Activated naive CD4-positive, alpha-beta T cell treated with anti-CD3 and anti-CD28 coated beads, Interleukin-2, amount 50 U/mL, for 72 hours (primary cell): Measurements from ENCODE around the gene PRR33. TPM values are rescaled to one million over a fixed set of nuclear protein-coding genes. Genes with fewer than 3 reads are reported as not detected.
"Not testable (repeated sequence)": the region's sequence is repeated elsewhere in the genome, so short reads cannot be mapped to it uniquely, and the experiment has no call there.

Source experiments
- ATAC-seq, 2 donors: fragments of 150-1000 bp; cut with Tn5 transposase; 2 replicates each; pipeline ENCODE4 v1.10.0; 2021; ENCODE audit warnings: mild to moderate bottlenecking in 2 of 2, moderate library complexity in 2 of 2
- DNase-seq, 2 donors: peaks; one replicate each; pipeline ENCODE4 v3.0.0; 2021 to 2022; ENCODE audit warnings: low spot score in 2 of 2
- H3K27ac Mint-ChIP-seq, 2 donors: one replicate each; pipeline ENCODE4 v1.8.0; 2022; ENCODE audit warnings: mild to moderate bottlenecking in 2 of 2, mixed read lengths in 2 of 2
- H3K36me3 Mint-ChIP-seq, 2 donors: one replicate each; pipeline ENCODE4 v1.8.0; 2022; ENCODE audit warnings: mixed read lengths in 2 of 2
- H3K9me3 Mint-ChIP-seq, 2 donors: one replicate each; pipeline ENCODE4 v1.8.0; 2022; ENCODE audit warnings: mixed read lengths in 2 of 2
- total RNA-seq, 2 donors: library from RNA; stranded (reverse); gene quantifications; one replicate each; pipeline ENCODE4 v1.2.3, GENCODE V29; 2022

The PRR33 gene
- under 1 TPM; 0.12 to 0.20 TPM for total RNA-seq

DNA sequence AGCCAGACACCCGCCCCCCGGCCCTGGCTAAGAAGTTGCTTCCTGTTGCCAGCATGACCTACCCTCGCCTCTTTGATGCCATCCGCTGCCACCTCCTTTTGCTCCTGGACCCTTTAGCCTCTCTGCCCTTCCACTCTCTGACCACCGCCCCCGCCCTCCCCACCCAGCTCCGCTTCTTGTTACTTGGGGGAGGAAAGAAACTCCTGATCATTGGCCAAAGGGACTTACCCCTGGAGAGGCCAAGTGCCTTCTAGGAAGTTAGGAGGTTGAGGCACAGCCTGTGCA, at the start of gene PRR33:
PRR33 (minus strand) TSS at position 65 of the 285 bp plus-strand sequence. CDS start 1,311 bp downstream, outside the sequence.
- H3K9me3 Mint-ChIP-seq = peaks cover 7 to 8% of the 10 kb centered on the region in 2 donors
- peaks cover 0 to 9% of the 10 kb centered on the region in 2 donors for H3K36me3 Mint-ChIP-seq
- H3K27ac Mint-ChIP-seq = peak within 1 kb of the TSS; percentile 11 to 81
- no peak for ATAC-seq
- no peak for DNase-seq

DNA sequence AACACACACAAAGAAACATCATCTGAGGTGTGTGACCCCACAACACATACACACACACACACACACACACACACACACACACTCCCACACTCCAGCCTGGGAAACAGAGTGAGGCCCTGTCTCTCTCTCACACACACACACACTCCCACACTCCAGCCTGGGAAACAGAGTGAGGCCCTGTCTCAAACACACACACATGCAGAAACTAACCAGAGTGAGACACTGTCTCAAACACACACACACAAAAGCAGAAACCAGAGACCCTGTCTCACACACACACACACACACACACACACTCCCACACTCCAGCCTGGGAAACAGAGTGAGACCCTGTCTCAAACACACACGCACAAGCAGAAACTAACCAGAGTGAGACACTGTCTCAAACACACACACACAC, 48.1 kb upstream of the PRR33 start:
- H3K27ac Mint-ChIP-seq = peak overlapping the region; percentile 26 to 53
- H3K9me3 Mint-ChIP-seq, ATAC-seq: not testable (repeated sequence)

DNA sequence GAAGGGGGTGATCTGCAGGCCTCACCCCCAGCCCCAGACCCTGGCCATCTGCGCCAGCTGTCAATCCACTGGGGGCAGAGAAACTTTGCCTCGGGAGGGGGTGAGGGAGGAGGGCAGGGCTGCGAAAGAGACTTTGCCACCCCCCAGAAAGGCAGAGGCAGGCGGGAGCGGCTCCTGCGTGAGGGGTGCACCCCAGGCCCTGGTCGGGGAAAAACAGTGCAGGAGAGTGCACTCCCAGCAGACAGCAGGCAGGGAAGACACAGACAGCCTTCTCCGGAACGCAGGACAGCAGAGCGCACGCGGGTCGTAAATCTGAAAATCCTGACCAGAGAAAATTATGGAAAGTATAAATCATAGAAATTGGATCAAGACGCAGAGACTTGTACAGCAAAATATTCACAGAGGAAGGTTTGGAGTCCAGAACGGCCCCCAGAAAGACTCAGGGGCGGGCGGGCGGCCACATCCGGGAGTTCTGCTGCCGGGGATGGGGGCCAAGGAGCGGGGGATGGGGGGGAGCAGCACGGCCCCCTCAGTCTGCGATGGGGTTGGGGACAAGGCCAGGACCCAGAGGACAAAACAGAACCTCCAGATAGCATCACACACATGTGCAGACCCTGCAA, 47.4 kb upstream of the PRR33 start:
- H3K9me3 Mint-ChIP-seq = no peaks in the 10 kb centered on the region
- peak overlapping the region in 1 of 2 donors; percentile 26 for H3K27ac Mint-ChIP-seq
- ATAC-seq = peak in 1 of 2 donors; percentile 29
- H3K36me3 Mint-ChIP-seq = no peaks in the 10 kb centered on the region
- no peak for DNase-seq

More for the DNA sequence above, 48.1 kb upstream of the PRR33 start:
- peak in 1 of 2 donors; percentile 11 for DNase-seq
- H3K36me3 Mint-ChIP-seq = not testable (repeated sequence)

DNA sequence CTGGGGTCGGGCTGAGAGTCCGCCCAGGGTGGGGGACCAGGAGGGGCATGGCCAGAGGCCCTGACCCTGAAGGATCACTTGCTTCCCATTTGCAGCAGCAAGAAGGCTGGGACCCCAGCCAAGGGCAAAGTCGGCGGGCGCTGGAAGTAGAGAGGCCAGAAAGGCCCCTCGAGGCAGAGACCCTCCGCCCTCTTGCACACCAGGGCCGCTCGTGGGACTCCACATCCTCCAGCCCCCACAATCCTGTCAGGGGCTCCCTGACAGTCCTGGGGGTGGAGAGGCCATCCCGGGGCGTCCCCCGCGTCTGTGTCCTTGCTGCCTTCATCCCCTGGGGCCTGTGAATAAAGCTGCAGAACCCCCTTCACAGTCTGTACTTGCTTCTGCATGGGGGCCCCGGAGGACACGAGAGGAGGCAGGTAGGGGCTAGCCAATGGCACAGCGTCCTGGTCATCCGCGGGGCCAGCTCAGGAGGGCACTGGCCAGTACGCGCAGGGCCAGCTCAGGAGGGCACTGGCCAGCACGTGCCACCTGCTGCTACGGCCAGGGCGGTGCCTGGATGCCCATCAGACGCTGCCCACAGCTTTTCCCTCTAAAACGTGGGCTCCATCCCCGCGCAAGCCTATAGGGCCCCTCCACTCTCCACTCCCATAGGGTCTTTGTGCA, 46.8 kb upstream of the PRR33 start:
- H3K9me3 Mint-ChIP-seq = no peaks in the 10 kb centered on the region
- no peaks in the 10 kb centered on the region for H3K36me3 Mint-ChIP-seq

DNA sequence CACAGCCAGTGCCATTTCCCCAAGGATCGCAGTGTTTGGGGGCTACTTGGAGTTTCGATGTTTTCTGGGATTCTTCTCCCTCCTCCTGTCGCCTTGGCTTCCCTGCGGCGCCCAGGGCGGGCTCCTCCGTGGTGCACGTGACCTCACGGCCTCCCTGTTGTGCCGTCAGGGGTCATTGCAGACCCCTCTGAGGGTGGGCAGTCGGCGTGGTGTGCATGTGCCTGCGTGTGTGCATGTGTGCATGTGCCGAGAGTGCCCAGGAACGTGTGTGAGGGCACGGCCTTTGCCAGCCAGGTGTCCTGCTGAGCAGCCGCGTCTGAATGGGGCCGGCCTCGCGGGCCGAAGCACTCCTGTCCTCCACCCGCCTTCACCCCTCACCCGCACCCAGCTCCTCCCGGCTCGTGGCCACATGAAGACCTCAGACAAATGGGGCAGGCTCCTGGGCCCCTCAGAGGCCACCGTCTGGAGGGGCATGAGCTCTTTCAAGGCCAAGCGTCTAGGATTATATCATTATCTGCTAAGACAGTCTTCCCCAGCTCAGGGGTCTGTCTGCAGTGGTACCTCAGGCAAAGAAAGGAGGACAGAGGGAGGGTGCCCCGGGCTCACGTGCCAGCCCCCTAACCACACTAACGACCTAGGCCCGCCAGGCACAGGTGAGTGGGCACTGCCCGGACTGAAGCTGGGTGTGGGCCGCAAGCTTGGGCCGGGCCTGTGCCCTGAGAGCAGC, 46.1 kb upstream of the PRR33 start:
- H3K36me3 Mint-ChIP-seq = no peaks in the 10 kb centered on the region
- DNase-seq (peak in 1 of 2 donors; percentile 51), ATAC-seq (no peak)
- no peak overlapping the region for H3K27ac Mint-ChIP-seq
- no peaks in the 10 kb centered on the region for H3K9me3 Mint-ChIP-seq

More for the DNA sequence above, 46.8 kb upstream of the PRR33 start:
- H3K27ac Mint-ChIP-seq = no peak overlapping the region
- peak in 1 of 2 donors; percentile 54 for DNase-seq
- no peak for ATAC-seq

DNA sequence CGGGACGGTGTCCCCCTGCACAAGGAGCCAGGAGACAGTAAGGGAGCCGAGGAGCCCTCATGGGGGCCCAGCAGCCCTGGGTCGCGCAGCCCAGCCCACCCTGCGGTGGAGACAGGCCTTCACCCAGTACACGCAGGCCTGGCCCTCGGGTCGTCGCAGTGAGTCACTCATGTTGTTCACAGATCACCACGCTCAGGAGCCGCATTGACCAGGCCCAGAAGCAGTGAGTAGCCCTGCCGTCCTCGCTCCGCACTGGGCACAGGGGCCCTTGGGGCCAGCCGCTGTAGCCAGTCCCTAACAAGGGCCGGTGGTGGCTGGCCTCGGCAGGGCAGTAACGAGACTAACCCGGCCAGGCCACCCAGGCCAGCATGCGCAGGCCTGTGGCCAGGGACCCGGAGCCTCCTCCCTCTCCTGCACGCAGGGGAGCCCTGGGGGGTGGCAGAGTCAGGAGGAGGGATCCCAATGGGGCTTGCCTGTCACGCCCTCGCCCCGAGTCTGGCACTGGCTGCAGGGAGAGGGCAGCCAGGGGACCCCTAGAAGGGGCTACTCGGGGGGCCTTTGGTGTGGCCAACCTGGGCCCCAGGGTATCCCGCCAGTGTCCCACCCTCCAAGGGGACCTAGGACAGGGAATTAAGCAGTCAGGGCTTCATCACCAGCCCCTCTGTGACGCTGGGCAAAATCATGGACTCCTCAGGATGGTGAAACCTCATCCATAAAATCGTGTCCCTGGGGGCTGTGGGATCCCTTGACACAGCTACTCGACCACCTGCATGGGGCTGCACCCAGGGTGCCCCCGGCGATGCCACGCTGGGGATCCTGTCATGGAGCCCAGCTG, 45.3 kb upstream of the PRR33 start:
- Mint-ChIP-seq H3K27ac (no peak overlapping the region), H3K9me3 (no peaks in the 10 kb centered on the region)

DNA sequence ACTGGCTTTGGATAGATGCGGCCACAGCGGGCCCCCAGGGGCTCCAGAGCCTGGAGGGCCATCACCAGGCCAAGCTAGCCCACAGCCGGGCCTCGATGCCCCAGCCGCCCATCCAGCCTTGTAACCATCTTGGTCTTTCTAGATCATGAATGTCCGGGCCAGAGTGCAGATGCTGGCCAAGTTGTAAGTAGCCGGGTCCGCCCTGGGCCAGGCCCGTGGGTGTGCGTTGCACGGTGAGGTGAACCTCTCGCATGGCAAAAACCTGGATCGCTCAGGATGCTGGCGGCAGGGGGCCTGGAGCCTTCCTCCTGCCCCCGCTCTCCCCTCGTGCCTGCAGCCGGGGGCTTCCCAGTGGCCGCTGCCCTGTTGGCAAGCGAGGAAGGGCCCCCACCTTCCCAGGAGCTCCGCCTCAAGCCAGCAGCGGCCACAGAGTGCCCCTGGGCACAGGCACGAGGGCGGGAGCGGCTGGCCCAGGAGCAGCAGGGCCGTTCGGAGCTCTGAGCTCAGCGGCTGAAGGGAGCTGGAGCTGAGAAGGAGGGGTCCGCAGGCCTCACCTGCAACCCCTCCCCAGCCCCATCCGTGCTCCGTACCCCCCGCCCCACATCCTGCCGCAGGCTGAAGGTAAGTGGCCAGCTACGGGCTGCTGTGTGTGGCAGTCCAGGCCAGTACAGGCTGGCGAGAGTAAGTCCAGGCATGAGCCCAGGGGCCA, 44.5 kb upstream of the PRR33 start:
- ATAC-seq = no peak
- no peaks in the 10 kb centered on the region for H3K9me3 Mint-ChIP-seq
- no peak overlapping the region for H3K27ac Mint-ChIP-seq
- H3K36me3 Mint-ChIP-seq = no peaks in the 10 kb centered on the region
- DNase-seq = peak in 1 of 2 donors; percentile 41

More for the DNA sequence above, 45.3 kb upstream of the PRR33 start:
- ATAC-seq = no peak
- DNase-seq = peak in 1 of 2 donors; percentile 52
- H3K36me3 Mint-ChIP-seq = no peaks in the 10 kb centered on the region

DNA sequence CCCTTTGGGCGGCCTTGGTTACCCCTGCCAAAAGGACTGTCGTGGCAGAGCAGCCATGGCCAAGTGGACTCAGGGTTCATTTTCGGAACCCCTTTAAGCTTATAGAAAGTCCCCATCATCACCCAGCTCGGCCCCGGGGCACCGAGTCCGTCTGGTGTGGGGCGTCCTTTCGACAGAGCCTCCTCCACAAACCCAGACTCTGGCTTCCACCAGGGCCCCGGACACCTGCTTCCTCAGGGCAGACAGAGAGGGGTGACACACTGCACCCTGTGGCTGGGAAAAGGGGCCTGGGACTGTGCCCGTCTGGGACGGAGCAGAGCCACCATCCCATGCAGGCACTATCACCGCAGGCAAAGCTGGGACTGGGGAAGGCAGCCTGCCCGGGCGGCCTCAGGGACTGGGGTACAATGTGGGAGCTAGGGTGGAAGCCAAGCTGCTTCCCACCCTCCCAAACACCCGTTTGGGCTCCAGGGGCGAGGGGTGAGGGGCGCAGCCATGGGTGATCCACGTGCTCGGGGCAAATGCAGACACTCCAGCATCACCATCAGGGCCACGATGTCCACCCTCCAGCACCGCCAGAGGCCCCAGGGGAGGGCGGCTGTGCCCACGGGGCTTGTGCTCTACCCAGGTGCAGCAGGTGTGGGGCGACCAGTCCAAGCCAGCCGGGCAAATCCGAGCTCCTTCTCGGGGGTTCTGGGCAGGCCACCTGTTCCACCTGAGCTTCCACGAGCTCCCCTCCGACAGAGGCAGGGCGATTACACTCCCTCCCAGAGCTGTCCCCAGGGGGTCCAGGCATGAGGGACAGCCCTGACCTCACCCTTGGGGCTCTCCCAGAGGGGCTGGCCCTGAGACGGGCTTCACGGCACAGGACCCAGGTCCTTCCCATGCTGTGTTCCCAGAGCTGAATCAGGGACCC, 43.7 kb upstream of the PRR33 start:
- Mint-ChIP-seq H3K36me3 (no peaks in the 10 kb centered on the region), H3K9me3 (no peaks in the 10 kb centered on the region), H3K27ac (no peak overlapping the region)
- ATAC-seq (no peak), DNase-seq (peak in 1 of 2 donors; percentile 50)

DNA sequence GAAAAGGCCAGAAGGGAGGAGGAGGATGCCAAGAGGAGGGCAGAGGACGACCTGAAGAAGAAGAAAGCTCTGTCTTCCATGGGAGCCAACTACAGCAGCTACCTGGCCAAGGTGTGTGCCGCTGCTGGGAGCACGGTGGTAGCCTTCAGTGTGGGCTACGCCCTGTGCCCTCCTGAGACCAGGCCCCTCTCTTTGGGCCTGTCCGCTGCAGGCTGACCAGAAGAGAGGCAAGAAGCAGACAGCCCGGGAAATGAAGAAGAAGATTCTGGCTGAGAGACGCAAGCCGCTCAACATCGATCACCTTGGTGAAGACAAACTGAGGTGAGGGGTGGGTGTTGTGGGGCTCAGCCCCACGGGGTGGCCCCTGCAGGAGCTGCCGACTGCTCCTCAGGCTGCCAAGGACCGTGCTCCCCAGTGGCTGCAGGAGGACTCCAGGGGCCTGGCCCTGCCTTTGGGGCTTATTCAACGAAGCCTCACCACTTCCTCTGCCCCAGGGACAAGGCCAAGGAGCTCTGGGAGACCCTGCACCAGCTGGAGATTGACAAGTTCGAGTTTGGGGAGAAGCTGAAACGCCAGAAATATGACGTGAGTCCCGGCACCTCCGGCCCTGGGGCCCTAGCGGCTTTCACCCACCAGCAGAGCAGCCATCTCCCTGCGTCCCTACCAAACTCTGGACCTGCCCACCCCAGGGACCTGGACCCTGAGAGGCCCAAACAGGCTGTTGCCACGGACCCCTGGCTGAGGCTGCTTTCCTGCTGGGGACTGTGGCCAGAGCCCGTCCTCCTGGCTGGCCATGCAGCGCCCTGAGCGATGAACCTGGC, 42.9 kb upstream of the PRR33 start:
- no peaks in the 10 kb centered on the region for H3K9me3 Mint-ChIP-seq
- DNase-seq (peak in 1 of 2 donors; percentile 50), ATAC-seq (no peak)
- H3K36me3 Mint-ChIP-seq = no peaks in the 10 kb centered on the region
- no peak overlapping the region for H3K27ac Mint-ChIP-seq

DNA sequence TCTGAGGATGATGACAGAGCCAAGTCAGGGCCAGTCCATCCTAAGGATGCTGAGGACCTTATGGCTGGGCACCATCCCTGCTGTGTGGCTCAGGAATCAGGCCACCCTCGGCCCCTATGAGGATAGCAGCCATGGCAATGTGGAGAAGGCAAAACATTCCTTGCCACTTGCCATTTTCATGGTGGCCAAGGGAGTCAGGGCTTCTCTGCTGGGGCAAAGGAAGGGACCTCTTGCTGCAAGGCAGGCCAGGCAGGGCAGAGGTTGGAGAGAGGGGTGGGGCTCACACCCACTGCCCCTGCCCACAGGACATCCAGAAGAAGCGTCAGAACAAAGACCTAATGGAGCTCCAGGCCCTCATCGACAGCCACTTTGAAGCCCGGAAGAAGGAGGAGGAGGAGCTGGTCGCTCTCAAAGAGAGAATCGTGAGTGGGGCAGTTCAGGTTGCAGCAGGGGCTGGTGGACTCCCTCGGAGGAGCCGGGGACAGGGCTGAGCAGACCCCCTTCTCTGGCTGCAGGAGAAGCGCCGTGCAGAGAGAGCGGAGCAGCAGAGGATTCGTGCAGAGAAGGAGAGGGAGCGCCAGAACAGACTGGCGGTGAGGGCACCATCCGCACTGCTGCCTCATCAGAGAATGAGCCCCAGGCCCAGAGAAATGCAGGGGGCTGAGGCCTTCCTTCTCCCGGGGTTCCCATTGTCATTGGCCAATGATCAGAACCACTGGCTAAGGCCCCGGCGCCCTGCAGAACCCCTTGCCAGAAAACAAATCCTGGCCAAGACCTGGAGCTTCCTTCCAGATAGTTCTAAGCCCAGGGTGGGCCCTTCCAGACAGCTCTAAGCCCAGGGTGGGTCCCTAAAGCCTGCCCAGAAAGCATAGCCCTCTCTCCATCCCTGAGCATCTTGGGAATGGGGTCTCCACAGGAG, 42.0 kb upstream of the PRR33 start:
- Mint-ChIP-seq H3K36me3 (no peaks in the 10 kb centered on the region), H3K9me3 (no peaks in the 10 kb centered on the region), H3K27ac (no peak overlapping the region)
- DNase-seq (no peak), ATAC-seq (no peak)

DNA sequence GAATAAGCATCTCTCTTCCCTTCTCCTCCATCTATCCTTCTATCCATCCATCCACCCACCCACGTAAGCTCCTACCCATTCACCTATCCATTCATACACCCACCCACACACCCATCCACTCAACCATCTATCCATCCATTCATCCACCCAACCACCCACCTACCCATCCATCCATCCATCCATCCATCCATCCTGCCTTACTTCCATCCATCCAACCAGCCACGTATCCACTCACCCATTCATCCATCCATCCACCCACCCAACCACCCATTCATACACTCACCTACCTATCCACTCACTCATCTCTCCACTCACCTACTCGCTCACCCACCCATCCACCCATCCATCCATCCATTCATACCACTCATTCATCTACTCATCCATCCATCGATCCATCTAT, 41.0 kb upstream of the PRR33 start:
- ATAC-seq = no peak
- Mint-ChIP-seq H3K9me3 (no peaks in the 10 kb centered on the region), H3K36me3 (no peaks in the 10 kb centered on the region), H3K27ac (no peak overlapping the region)
- DNase-seq = no peak

DNA sequence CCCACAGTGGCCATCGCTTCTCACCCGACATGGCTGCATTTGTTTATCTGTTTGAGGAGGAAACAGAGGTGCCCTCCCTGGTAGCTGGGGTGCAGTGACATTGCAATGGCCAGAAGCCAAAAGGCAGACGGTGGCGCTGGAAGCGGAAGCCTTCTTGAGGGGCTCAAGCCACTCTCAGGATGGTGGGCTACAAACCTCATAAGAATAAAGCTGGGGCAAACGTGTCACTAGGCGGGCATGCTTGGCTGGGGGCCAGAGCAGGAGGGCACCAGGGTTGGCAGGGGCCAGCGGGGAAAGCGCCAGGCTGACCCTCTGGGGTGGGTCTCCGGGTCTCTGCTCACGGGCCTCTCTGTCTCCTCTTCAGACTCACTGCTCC, 40.4 kb upstream of the PRR33 start:
- Mint-ChIP-seq H3K36me3 (no peaks in the 10 kb centered on the region), H3K27ac (no peak overlapping the region), H3K9me3 (no peaks in the 10 kb centered on the region)
- no peak for DNase-seq
- no peak for ATAC-seq

DNA sequence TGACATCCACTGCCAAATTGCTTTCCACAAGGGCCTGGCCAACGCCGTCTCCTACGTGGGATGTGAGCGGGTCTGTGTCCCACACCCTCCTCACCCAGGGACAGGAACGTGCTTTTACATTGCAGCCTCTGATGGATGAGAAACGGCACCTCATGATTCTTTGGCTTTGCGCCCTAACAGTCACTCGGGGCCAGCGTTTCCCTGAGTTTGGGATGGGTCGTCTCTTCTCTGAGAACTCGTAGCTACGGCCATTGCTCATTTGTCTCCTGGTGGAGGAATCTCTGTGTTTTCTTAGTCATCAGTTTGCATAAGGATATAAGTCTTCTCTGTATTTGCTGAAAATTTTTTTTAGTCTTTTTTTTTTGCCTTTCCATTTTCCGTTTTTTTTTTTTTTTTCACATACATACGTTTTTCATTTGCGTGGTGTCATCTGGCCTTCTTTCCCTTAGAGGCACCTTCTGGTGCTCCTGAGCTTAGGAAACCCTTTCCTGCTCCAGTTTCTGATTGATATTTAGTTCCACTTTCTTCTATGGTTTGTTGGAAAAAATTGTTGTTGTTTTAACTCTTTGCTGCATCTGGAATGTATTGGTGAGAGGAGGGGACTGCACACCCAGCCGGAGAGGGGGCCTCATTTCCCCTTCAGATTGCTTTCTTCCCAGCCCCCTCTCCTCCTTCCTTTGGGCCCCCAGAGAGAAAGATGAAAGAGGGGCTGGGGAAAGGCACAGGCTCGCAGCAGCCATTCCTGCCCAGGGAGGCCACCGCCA, 39.8 kb upstream of the PRR33 start:
- no peak overlapping the region for H3K27ac Mint-ChIP-seq
- DNase-seq (no peak), ATAC-seq (no peak)
- H3K9me3 Mint-ChIP-seq = no peaks in the 10 kb centered on the region
- H3K36me3 Mint-ChIP-seq = no peaks in the 10 kb centered on the region
